NCI-H748 (cell line): ENCODE measurements around the gene HSD3B1.
"Not testable (repeated sequence)": the region's sequence is repeated elsewhere in the genome, so short reads cannot be mapped to it uniquely, and the experiment has no call there.

Experiments used
- DNase-seq: peaks from one replicate; lab custom pipeline; 2025; ENCODE audit not compliant: unreplicated experiment; lab: John Stamatoyannopoulos, UW

The HSD3B1 gene

DNA sequence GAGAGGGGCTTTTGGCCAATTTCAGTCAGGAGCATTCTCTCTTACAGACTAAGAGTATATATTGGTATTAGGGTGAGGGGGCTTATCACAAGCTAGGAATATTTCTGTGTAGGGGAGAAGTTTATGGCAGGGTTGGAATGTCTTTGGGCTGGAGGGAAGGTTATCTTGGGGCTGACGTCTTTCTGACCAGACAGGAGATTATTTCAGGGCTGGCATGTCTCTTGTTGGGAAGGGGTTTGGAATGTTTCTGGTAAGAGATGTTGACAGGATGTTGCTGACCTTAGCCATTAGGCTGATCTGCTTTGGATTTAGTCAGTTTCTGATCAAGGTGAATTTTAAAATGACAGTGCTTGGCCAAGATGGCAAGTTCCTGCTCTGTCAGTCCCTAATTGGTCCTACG lies 17.8 kb upstream of the HSD3B1 start:
- DNase-seq, result no peak

GRCh38 chr1:119490925-119491324 lies 16.1 kb upstream of the HSD3B1 start:
- DNase-seq, result no peak

DNA sequence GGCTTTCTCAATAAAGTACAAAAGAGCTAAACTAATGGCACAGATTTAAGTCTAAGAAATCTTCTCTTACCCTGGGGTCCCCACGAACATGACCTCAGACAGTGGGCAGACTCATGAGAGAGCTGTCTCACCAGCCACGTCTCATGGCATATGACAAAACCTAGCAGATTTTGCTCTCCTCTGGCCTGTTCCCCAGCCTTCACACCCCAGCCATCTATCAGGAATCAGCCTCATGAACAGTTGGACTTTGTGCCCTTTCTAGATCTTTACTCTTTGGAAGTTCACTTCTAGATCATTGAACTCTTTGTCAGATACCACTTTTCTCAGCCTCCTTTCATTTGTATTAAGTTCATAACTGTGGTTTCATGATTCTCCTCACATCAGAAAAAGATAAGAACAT lies 14.2 kb upstream of the HSD3B1 start:
- DNase-seq, result no peak

DNA sequence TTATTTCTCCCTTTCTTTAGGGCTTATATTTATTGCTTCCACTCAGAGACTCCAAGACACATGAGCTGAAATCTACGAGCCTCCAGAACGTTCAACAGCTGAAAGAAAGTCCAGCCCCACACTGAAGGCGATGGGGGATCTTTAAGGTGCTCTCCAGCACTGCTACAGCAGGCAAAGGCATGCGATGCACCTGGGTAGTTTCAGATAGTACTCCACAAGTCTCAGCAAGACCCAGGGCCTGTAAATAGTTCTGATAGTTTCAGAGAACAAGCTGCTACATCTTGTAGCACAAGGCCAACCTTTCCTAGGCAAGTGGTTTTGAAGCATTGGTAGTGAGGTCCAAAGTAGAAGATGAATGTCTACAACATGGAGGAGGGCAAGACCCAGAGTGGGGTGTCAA lies 2.2 kb upstream of the HSD3B1 start:
- DNase-seq, result no peak

DNA sequence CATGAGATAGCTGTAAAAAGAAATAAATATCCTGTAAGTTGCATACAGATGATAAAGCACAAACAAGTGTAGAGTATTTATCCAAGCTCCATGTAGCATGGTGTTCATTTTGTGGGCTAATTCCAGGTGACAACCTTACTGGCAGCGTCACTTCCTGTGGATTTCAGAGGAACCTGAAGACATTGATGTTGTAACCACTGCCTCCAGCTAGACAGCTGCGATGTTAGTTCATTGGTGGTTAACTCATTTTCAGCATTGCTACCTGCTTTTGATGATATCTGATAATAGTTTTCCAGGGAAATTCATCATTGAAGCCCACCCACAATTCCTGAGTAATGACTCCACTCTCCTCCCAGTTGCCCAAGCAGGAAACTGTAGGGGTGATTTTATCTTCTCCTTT lies 3.0 kb downstream of the HSD3B1 start:
- DNase-seq, result no peak

GRCh38 chr1:119515221-119515620 lies 8.2 kb downstream of the HSD3B1 start:
- DNase-seq, result no peak

DNA sequence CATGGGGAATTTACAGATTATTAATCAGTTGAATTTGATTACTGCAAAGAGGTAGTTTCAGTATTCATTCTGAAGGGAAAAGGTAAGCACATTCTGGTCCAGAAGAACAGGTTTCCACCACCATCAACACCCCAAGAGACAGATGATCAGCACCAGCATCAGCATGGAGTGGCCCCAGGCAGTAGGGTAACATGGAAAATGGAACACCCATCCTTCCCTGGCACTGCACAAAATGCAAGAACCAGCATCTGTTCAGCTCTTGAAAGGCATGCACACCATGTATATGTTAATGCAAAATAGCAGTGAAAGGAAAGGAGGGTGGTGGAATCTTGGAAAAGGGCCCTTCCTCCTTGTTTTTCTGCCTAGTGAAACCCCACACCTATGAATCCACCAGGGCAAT lies 9.2 kb downstream of the HSD3B1 start:
- no peak for DNase-seq

DNA sequence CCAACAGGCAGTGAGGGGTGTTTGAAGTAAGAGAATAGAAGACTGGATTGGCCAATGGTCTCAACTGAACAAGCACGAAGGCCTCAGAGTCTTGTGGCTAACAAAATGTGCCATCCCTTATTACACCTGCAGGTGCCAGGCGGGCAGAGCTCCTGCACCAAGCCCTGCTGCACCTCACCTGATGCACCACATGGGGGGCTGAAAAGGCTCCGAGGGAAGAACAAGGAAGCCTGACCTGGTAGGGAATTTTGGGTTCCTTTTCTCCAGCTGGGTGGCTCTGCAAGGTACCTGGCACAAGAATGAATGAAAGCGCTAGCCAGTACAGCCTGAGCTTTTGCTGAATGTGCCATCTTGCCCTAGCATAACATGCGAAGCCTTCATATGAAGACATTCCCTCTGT lies 9.7 kb downstream of the HSD3B1 start:
- DNase-seq, result no peak

- not testable (repeated sequence) for DNase-seq
Observed at GRCh38 chr1:119517667-119518066, 10.7 kb downstream of the HSD3B1 start.

DNA sequence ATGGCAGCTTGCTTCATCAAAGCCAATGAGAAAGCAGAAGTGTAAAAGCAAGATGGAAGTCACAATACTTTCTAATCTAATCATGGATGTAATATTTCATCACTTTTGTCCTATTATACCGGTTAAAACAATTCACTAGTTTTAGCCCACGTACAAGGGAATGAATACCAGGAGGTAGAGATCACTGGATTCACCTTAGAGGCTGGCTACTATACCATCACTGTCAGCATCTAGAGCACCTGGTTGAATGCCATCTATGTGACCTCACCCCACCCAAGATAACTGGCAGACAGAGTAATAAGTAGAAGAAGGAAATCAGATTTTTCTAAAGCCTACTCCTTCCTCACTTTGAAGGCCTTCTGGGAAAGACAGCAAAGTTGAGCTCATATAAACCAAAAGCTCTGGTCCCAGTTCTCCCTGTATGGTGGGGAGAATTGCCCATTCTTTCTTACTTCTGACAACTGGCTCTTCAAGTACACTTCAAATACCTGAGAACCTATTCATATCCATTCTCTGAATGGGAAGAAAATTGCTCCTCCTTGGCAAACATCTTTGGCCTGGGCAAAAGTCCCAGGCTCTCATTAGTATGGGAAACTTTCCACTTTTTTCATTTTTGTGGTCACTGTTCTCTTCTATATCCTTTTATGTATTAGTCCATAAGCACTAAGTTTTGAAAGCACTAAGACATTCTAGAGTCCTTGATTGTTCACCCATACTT lies 24.8 kb downstream of the HSD3B1 start:
- no peak for DNase-seq

- DNase-seq, result no peak
Observed at GRCh38 chr1:119532324-119532910, 25.4 kb downstream of the HSD3B1 start.

DNA sequence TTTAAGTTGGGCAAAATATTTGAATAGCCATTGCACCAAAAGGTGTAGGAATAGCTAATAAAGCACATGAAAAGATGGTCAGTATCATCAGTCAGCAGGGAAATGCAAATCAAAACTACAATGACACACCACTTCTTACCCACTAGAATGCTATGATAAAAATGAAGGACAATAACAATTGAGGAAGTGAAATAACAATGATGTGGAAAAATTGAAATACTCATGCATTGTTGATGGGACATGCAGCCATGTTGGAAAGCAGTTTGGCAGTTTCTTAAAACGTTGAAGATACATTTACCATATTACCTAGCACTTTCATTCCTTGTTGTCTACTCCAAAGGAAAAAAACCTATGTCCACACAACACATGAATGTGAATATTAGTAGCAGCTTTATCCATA lies 28.4 kb downstream of the HSD3B1 start:
- DNase-seq, result no peak

DNA sequence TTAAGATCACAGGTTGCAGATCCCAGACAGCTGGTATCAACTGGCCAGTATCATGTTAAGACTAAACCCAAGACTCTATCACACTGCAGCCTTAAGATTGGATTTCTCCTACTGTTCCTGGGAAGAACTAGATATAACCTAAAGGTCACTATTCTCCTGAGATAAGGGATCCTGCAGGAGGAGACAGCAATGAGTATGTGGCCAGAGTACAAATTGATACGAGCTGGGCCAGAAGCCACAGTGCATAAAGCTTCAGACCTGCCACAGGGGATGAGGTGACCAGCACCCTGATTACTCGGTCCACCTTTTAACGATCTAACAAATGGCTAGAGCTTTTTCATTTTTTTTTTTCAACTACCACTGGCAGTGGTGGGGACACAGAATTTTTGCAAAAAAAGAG lies 31.0 kb downstream of the HSD3B1 start:
- no peak for DNase-seq

DNA sequence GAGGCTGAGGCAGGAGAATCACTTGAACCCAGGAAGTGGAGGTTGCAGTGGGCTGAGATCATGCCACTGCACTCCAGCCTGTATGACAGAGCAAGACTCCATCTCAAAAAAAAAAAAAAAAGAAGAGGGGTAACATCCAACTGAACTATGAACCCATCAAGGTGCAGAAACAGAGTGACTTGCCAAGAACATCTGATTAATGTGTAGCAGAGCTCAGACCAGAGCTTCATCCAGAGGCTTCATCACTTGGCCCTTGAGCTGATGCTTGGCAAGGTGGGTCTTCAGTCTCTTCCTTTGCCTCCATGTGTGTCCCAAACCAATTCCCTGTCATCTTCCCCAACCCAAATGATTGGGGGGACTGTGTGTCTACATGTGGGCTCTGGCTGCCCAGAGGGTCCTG lies 32.6 kb downstream of the HSD3B1 start:
- DNase-seq, result no peak

- no peak for DNase-seq
Observed at GRCh38 chr1:119541389-119541788, 34.4 kb downstream of the HSD3B1 start.

GRCh38 chr1:119542492-119542946 lies 35.5 kb downstream of the HSD3B1 start:
- no peak for DNase-seq

DNA sequence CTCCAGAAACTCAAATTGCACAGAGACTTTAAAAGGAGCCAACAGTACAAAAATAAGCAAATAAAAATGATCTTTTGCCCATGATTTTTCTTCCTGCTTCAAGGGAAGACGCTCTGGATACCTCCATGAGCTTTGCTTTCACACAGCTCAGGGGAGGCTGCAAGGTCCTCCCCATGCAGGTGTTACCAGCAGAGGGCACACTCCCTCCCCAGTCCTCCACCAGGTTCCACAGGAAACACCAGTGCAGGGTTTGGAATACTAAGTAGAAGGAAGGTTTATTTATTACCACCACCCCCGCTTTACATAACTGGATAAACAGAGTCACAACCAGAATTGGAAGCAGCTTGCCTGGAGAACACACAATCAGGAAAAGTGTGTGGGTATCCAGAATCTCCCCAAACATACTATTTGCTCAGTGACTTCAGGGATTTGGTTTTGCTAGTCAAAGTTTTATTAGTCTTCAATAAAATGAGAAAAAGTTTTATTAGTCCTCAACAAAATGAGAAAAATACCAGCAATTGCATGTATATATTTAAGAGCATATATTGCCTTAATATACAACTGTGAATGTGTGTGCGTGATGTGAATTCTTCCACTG lies 37.3 kb downstream of the HSD3B1 start:
- DNase-seq, result peak; percentile 9

GRCh38 chr1:119546641-119547040 lies 39.6 kb downstream of the HSD3B1 start:
- no peak for DNase-seq

GRCh38 chr1:119547306-119547705 lies 40.3 kb downstream of the HSD3B1 start:
- DNase-seq, result no peak

GRCh38 chr1:119547805-119548204 lies 40.8 kb downstream of the HSD3B1 start:
- DNase-seq, result no peak

GRCh38 chr1:119549719-119550132 lies 42.7 kb downstream of the HSD3B1 start:
- peak; percentile 74 for DNase-seq

DNA sequence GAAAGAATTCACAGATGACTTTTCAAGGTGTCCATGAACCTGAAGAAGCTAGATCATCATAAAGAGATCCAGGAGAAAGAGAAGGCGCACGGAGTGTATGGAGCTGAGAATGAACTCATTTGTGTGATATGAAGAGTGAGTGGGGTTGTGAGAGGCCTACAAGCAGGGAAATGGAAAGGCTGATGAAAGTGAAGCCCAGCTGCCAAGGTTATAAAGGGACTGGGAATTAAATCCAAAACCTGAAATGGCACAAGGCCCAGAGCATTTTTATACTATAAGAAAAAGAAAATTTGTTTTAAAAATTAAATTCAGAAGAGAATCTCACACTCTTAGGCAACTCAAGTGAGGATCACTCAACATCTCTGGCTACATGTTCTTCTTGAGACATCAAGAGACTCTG lies 43.4 kb downstream of the HSD3B1 start:
- no peak for DNase-seq

GRCh38 chr1:119551218-119551617 lies 44.2 kb downstream of the HSD3B1 start:
- no peak for DNase-seq
